ENCODE data around the gene SSR4.
"Not testable (repeated sequence)": the region's sequence is repeated elsewhere in the genome, so short reads cannot be mapped to it uniquely, and the experiment has no call there.

- TF ChIP-seq HDAC2 (IDR thresholded peaks at IDR 0.05); POLR2AphosphoS5 (IDR thresholded peaks at IDR 0.05; ENCODE audit: low read length); ATF3 (IDR thresholded peaks at IDR 0.05; ENCODE audit: borderline replicate concordance, extremely low read depth, low read depth, low read length); CTCF (IDR thresholded peaks at IDR 0.05 in 2 of 3, conservative IDR thresholded peaks at IDR 0.05 in 1 of 3; ENCODE audit: control insufficient read depth in 2 of 3, extremely low read depth in 1 of 3, insufficient read depth in 1 of 3, low read depth in 3 of 3, low read length in 3 of 3); BACH1 (IDR thresholded peaks at IDR 0.05; ENCODE audit: borderline replicate concordance); CREB1 (IDR thresholded peaks at IDR 0.05; ENCODE audit: low read depth); LARP7 (IDR thresholded peaks at IDR 0.05): not testable (repeated sequence)
Observed at GRCh38 chrX:153745067-153745433, 49.4 kb upstream of the SSR4 start.

All from GM12878 (cell line).